ENCODE measurements around the gene CAVIN4.

DNA sequence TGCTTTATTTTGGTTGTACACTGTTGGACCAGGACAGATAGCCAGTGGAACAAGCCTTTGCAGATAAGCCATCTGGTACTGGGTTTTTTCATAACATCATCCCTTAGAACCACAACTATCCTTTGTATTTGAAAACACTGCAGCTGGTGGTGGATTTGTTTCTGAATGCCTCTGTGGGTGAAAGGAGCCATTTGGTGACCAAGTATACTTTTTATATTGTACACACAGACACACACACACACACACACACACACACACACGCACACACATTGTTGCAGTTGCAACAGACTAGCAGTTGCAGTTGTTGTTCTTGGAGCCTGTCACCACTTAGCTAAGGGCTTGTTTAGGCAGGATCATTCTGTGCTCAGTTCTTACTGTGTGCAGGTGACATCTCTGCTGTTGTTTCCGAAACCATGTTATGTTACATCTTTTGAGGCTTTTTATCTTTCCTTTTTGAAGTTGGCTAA, 22.9 kb upstream of the CAVIN4 start:
- TF ChIP-seq EZH2phosphoT487 (conservative IDR thresholded peaks at IDR 0.05; ENCODE audit: low read length) = no peak
- TF ChIP-seq, protein P1, sequence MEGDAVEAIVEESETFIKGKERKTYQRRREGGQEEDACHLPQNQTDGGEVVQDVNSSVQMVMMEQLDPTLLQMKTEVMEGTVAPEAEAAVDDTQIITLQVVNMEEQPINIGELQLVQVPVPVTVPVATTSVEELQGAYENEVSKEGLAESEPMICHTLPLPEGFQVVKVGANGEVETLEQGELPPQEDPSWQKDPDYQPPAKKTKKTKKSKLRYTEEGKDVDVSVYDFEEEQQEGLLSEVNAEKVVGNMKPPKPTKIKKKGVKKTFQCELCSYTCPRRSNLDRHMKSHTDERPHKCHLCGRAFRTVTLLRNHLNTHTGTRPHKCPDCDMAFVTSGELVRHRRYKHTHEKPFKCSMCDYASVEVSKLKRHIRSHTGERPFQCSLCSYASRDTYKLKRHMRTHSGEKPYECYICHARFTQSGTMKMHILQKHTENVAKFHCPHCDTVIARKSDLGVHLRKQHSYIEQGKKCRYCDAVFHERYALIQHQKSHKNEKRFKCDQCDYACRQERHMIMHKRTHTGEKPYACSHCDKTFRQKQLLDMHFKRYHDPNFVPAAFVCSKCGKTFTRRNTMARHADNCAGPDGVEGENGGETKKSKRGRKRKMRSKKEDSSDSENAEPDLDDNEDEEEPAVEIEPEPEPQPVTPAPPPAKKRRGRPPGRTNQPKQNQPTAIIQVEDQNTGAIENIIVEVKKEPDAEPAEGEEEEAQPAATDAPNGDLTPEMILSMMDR (IDR thresholded peaks at IDR 0.05; ENCODE audit: insufficient read depth, low read length, poor library complexity, severe bottlenecking) = no peak

Measured in SU-DHL-6 (cell line).